K562 (cell line): ENCODE data around the gene MOB1A. TPM values are rescaled to one million over a fixed set of nuclear protein-coding genes. Genes with fewer than 3 reads are reported as not detected.

Experiments used
- CBFA2T3 ChIP-seq: fragments of 450-650 bp; IDR thresholded peaks from 2 replicates; pipeline ENCODE4 v1.6.1; 2017
- EGR1 ChIP-seq: fragments of 450-650 bp; conservative IDR thresholded peaks from 2 replicates; pipeline ENCODE4 v1.6.1; 2017; ENCODE audit warnings: mild to moderate bottlenecking
- HMGN3 ChIP-seq: IDR thresholded peaks from 2 replicates; pipeline ENCODE4 v1.6.1; 2011; ENCODE audit warnings: borderline replicate concordance, low read depth, mild to moderate bottlenecking, mixed read lengths, low read length; ENCODE audit not compliant: insufficient read length; ENCODE audit errors: extremely low read depth
- JUND ChIP-seq, 2 experiments: IDR thresholded peaks; 2 replicates in 1 of 2; 3 replicates in 1 of 2; pipeline ENCODE4 v1.6.1; 2011; ENCODE audit warnings: borderline replicate concordance in 2 of 2, low read depth in 2 of 2, low read length in 2 of 2, improper control_type of control experiment in 1 of 2, missing biosample characterization in 1 of 2, missing genetic modification characterization in 1 of 2, missing genetic modification reagents in 1 of 2
- KDM5B ChIP-seq: fragments of 200-600 bp; sonication (generic); IDR thresholded peaks from 2 replicates; pipeline ENCODE4 v1.6.1; 2012; ENCODE audit warnings: low read depth, mild to moderate bottlenecking, moderate library complexity, low read length, control low read depth, inconsistent platforms; ENCODE audit not compliant: insufficient replicate concordance
- NUFIP1 ChIP-seq: fragments of 450-650 bp; IDR thresholded peaks from 2 replicates; pipeline ENCODE4 v1.6.1; 2018; ENCODE audit not compliant: partially characterized antibody
- PTRF ChIP-seq: fragments of 450-650 bp; IDR thresholded peaks from 2 replicates; pipeline ENCODE4 v1.6.1; 2016; ENCODE audit warnings: mild to moderate bottlenecking, missing genetic modification characterization, missing compliant biosample characterization
- RAD21 ChIP-seq, 2 experiments: fragments of 250-450 bp in 1 of 2; fragments of 450-650 bp in 1 of 2; sonication (Bioruptor Pico) in 1 of 2; formaldehyde crosslinking in 1 of 2; IDR thresholded peaks in 1 of 2; conservative IDR thresholded peaks in 1 of 2; 2 replicates each; pipeline versions ENCODE4 v1.4.0 to v1.8.0; 2020 to 2022; ENCODE audit warnings: mild to moderate bottlenecking in 2 of 2, moderate library complexity in 1 of 2
- SAFB ChIP-seq: fragments of 200-400 bp; formaldehyde crosslinking; IDR thresholded peaks from 2 replicates; pipeline ENCODE4 v1.6.1; 2017; ENCODE audit warnings: low read depth, low read length, borderline replicate concordance
- SMARCC2 ChIP-seq: fragments of 450-650 bp; IDR thresholded peaks from 2 replicates; pipeline ENCODE4 v1.6.1; 2017; ENCODE audit warnings: antibody characterized with exemption, moderate library complexity, mild to moderate bottlenecking, low read depth
- SOX6 ChIP-seq: fragments of 450-650 bp; IDR thresholded peaks from 2 replicates; pipeline ENCODE4 v1.6.1; 2014; ENCODE audit warnings: mild to moderate bottlenecking
- TFAM ChIP-seq: fragments of 250-450 bp; sonication (Bioruptor Pico); conservative IDR thresholded peaks from 2 replicates; pipeline ENCODE4 v1.5.0; 2021; ENCODE audit warnings: mild to moderate bottlenecking, moderate library complexity
- TRIM24 ChIP-seq, 2 experiments: fragments of 450-650 bp; IDR thresholded peaks; 2 replicates each; pipeline ENCODE4 v1.6.1; 2016
- ZKSCAN3 ChIP-seq: fragments of 250-450 bp; sonication (Bioruptor Pico); IDR thresholded peaks from 2 replicates; pipeline ENCODE4 v1.4.0; 2020
- ZNF134 ChIP-seq: fragments of 250-450 bp; sonication (Bioruptor Pico); conservative IDR thresholded peaks from 2 replicates; pipeline ENCODE4 v1.4.0; 2020
- ZNF146 ChIP-seq: IDR thresholded peaks from one replicate; pipeline ENCODE4 v1.6.1; 2018; ENCODE audit warnings: missing compliant biosample characterization; ENCODE audit not compliant: unreplicated experiment
- ZNF212 ChIP-seq: fragments of 450-650 bp; formaldehyde crosslinking; IDR thresholded peaks from 2 replicates; pipeline ENCODE4 v1.4.0; 2020; ENCODE audit warnings: mild to moderate bottlenecking
- ZNF24 ChIP-seq: fragments of 450-650 bp; IDR thresholded peaks from 2 replicates; pipeline ENCODE4 v1.6.1; 2016
- ZNF263 ChIP-seq: sonication (generic); formaldehyde crosslinking; IDR thresholded peaks from 2 replicates; pipeline ENCODE4 v1.8.0; 2022; ENCODE audit warnings: mild to moderate bottlenecking, missing genetic modification reagents, borderline replicate concordance
- ZSCAN29 ChIP-seq: fragments of 450-650 bp; IDR thresholded peaks from 2 replicates; pipeline ENCODE4 v1.6.1; 2017
- polyA plus RNA-seq, 8 experiments: library from polyadenylated mRNA; depleted of rRNA in 4 of 8; stranded (reverse) in 5 of 8; unstranded in 3 of 8; fragments of >200 nt; fragmentation: Nextera tagmentation in 2 of 8; fragmentation: Illumina TruSeq in 1 of 8; extraction: Ambion mirVana in 2 of 8; extraction: Trizol in 1 of 8; gene quantifications; 2 replicates each; pipeline versions ENCODE4 v1.2.1 to v1.2.3, GENCODE V29; 2011 to 2014; ENCODE audit warnings: inconsistent platforms in 1 of 8, missing spikeins in 1 of 8
- total RNA-seq, 7 experiments: library from RNA; depleted of rRNA in 6 of 7; stranded (reverse); fragments of >200 nt in 6 of 7; fragmentation: Illumina TruSeq in 2 of 7; extraction: Trizol in 2 of 7; gene quantifications; 2 replicates each; pipeline versions ENCODE4 v1.2.1 to v1.2.3, GENCODE V29; 2011 to 2021; ENCODE audit warnings: low replicate concordance in 1 of 7
- TF ChIP-seq, protein P1 (sequence below), 2 experiments: fragments of 450-650 bp; IDR thresholded peaks; 2 replicates each; pipeline ENCODE4 v1.6.1; 2016
- TF ChIP-seq, protein P2 (sequence below): IDR thresholded peaks from 2 replicates; pipeline ENCODE4 v1.6.1; 2011; ENCODE audit warnings: borderline replicate concordance, low read depth, mild to moderate bottlenecking, moderate library complexity, low read length; ENCODE audit not compliant: insufficient read depth, poor library complexity, severe bottlenecking
- TF ChIP-seq, protein P3 (sequence below): fragments of 250-450 bp; sonication (Bioruptor Pico); IDR thresholded peaks from 2 replicates; pipeline ENCODE4 v1.4.0; 2020; ENCODE audit warnings: mild to moderate bottlenecking, moderate library complexity

Gene MOB1A
- total and polyA plus RNA-seq, 9 of the 15 experiments (the other 6 are each of a cell fraction or from before 2014, with no cell fraction given): 24.8 to 100 (median 60.2) TPM

DNA sequence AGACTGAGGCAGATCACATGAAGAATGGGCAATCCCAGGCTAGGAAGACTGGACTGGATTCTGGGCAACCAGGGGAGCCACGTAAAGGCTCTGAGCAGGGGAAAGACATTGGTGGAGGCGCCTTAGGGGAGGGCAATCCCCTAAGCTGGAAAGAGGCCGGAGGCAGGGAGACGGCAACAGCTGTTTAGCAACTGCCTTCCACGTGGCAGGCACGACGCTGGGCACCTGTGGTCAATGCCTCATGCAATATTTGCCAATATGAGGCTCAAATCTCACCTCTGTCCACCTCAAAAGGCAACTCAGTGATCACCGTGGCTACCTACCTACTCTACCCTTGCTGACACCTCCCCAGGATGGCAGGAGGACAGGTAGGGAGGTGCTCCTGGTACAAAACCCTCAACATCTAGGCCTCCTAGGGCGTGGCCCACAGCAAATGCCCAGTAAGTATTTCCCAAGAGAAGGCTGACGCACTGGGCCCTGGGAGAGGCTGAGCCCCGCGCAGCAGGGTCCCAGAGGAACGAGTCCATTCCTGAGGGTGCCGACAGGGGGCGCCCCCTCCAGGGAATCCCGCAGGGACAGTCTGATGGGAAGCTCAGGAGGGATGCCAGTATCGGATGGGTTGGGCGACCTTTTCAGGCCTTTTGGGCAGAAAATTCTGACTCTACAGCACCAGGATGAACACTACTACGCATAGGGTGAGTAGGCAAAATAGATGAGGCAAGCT, 39.9 kb downstream of the MOB1A start (continued):
- no peak for TF ChIP-seq SMARCC2
- TF ChIP-seq, protein P1, sequence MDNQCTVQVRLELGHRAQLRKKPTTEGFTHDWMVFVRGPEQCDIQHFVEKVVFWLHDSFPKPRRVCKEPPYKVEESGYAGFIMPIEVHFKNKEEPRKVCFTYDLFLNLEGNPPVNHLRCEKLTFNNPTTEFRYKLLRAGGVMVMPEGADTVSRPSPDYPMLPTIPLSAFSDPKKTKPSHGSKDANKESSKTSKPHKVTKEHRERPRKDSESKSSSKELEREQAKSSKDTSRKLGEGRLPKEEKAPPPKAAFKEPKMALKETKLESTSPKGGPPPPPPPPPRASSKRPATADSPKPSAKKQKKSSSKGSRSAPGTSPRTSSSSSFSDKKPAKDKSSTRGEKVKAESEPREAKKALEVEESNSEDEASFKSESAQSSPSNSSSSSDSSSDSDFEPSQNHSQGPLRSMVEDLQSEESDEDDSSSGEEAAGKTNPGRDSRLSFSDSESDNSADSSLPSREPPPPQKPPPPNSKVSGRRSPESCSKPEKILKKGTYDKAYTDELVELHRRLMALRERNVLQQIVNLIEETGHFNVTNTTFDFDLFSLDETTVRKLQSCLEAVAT (IDR thresholded peaks at IDR 0.05): no peak
- TF ChIP-seq HMGN3: no peak
- no peak for TF ChIP-seq ZNF24
- no peak for TF ChIP-seq ZNF134
- TF ChIP-seq, protein P2, sequence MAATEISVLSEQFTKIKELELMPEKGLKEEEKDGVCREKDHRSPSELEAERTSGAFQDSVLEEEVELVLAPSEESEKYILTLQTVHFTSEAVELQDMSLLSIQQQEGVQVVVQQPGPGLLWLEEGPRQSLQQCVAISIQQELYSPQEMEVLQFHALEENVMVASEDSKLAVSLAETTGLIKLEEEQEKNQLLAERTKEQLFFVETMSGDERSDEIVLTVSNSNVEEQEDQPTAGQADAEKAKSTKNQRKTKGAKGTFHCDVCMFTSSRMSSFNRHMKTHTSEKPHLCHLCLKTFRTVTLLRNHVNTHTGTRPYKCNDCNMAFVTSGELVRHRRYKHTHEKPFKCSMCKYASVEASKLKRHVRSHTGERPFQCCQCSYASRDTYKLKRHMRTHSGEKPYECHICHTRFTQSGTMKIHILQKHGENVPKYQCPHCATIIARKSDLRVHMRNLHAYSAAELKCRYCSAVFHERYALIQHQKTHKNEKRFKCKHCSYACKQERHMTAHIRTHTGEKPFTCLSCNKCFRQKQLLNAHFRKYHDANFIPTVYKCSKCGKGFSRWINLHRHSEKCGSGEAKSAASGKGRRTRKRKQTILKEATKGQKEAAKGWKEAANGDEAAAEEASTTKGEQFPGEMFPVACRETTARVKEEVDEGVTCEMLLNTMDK: peak; percentile 73
- no peak for TF ChIP-seq TFAM
- TF ChIP-seq ZSCAN29: no peak
- no peak for TF ChIP-seq TRIM24 (IDR thresholded peaks at IDR 0.05)
- TF ChIP-seq SAFB: no peak
- TF ChIP-seq NUFIP1: no peak
- no peak for TF ChIP-seq ZNF146 (CRISPR knock-in tag)
- no peak for TF ChIP-seq ZKSCAN3 (CRISPR knock-in tag)
- TF ChIP-seq SOX6: no peak
- TF ChIP-seq RAD21 (CRISPR knock-in tag; conservative IDR thresholded peaks at IDR 0.05 in 1 of 2, IDR thresholded peaks at IDR 0.05 in 1 of 2): peak in 1 of 2 experiments; percentile 23; a peak in 1 of 4 replicates
- TF ChIP-seq PTRF: no peak
- TF ChIP-seq EGR1: no peak
- TF ChIP-seq CBFA2T3: no peak
- no peak for TF ChIP-seq ZNF263 (CRISPR knock-in tag)
- no peak for TF ChIP-seq ZNF212
- TF ChIP-seq KDM5B: no peak
- TF ChIP-seq, protein P3, sequence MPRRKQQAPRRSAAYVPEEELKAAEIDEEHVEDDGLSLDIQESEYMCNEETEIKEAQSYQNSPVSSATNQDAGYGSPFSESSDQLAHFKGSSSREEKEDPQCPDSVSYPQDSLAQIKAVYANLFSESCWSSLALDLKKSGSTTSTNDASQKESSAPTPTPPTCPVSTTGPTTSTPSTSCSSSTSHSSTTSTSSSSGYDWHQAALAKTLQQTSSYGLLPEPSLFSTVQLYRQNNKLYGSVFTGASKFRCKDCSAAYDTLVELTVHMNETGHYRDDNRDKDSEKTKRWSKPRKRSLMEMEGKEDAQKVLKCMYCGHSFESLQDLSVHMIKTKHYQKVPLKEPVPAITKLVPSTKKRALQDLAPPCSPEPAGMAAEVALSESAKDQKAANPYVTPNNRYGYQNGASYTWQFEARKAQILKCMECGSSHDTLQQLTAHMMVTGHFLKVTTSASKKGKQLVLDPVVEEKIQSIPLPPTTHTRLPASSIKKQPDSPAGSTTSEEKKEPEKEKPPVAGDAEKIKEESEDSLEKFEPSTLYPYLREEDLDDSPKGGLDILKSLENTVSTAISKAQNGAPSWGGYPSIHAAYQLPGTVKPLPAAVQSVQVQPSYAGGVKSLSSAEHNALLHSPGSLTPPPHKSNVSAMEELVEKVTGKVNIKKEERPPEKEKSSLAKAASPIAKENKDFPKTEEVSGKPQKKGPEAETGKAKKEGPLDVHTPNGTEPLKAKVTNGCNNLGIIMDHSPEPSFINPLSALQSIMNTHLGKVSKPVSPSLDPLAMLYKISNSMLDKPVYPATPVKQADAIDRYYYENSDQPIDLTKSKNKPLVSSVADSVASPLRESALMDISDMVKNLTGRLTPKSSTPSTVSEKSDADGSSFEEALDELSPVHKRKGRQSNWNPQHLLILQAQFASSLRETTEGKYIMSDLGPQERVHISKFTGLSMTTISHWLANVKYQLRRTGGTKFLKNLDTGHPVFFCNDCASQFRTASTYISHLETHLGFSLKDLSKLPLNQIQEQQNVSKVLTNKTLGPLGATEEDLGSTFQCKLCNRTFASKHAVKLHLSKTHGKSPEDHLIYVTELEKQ (CRISPR knock-in tag): no peak
- TF ChIP-seq JUND (IDR thresholded peaks at IDR 0.05; ENCODE audit: borderline replicate concordance, low read depth, low read length): no peak
- TF ChIP-seq JUND (tag; IDR thresholded peaks at IDR 0.05; ENCODE audit: borderline replicate concordance, low read depth, low read length): no peak
